CMK (cell line): ENCODE results near the gene LPIN2.
"Not testable (repeated sequence)": the region's sequence is repeated elsewhere in the genome, so short reads cannot be mapped to it uniquely, and the experiment has no call there.

Experiments used
- DNase-seq: peaks from one replicate; pipeline ENCODE4 v3.0.0-alpha.2; 2010; ENCODE audit warnings: low read depth

Gene LPIN2

GRCh38 chr18:3003766-3004165 lies 9.2 kb downstream of the LPIN2 start:
- DNase-seq, result not testable (repeated sequence)

DNA sequence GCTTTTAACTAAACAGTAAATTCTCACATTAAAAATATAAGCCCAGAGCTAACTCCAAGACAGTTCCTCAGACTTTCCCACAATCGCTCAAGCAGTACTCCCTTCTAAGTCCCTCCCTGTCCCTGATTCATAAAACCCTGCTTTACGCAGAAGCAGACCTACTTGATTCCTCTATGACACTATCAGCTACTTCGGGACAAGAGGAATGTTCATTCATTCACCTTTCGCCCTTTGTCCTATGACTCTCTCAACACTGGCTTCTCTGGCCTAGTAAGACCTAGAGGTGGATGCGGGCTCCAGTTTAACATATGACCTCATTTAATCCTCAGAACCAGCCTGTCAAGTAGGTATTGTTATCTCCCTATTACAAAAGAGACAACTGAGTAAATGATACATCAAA lies 10.2 kb downstream of the LPIN2 start:
- DNase-seq, result no peak

- no peak for DNase-seq
These were observed 14.3 kb downstream of the LPIN2 start for GRCh38 chr18:2998644-2999043.

DNA sequence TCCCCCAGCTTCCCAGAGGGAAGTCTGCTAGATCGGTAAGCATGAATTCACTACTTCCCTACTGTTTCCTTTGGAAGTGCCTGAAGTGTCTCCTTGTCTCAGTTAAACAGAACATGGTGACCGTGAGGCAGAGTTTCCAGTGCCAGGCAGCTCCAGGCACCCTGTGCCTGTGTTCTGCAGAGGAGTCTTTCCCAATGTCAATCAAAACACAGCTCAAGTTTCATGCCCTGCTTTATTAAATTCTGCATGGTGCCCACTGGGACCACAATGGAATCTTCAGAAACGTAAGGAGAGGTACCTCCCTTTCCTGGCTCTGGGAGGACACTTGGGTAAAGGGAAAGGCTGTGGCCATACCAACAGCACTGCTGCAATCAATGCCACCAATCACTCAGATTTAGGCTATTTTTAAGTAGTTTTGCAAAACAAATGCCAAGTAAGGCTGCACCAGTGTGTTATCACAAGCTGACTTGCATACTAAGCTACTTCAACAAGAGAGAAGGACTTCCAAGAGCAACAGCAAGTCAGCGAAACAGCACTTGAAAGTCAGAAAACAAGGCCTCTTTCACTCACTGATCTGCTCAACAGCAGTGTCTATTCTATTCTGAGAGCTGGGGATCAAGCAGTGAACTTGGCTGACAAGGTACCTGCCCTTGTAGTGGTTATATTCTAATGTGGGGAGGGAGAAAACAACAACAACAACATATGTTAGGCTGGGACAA lies 14.9 kb downstream of the LPIN2 start:
- no peak for DNase-seq

GRCh38 chr18:2997429-2997828 lies 15.5 kb downstream of the LPIN2 start:
- no peak for DNase-seq

- peak; percentile 52 for DNase-seq
These were observed 18.1 kb downstream of the LPIN2 start for GRCh38 chr18:2994603-2995432.

DNA sequence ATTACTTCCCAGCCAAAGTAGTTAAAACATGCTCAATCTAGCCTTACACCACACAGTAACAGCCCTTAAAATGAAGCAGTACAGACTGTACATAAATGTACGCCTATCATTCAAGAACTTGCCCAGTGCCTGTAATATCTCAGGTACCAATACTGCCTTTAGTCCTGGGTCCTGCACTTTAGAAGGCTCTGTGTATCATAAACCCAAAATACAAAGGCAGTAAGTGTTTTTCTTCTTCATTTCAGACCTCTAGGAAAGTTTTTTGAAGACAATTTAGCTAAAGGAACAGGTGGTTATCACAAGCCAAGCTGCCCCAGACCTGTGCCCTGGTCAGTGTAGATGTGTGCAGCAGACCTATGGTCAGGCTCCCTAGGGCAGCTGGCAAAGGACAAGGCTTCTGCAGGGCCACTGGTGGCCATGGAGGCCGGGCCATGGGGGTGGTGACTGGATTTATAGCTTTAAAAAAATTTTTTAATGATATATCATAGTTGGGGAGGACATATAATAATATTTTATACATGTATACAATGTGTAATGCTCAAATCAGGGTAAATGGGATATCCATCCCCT lies 18.8 kb downstream of the LPIN2 start:
- no peak for DNase-seq

GRCh38 chr18:2992995-2993877 lies 19.7 kb downstream of the LPIN2 start:
- no peak for DNase-seq

GRCh38 chr18:2990956-2991640 lies 21.8 kb downstream of the LPIN2 start:
- no peak for DNase-seq

DNA sequence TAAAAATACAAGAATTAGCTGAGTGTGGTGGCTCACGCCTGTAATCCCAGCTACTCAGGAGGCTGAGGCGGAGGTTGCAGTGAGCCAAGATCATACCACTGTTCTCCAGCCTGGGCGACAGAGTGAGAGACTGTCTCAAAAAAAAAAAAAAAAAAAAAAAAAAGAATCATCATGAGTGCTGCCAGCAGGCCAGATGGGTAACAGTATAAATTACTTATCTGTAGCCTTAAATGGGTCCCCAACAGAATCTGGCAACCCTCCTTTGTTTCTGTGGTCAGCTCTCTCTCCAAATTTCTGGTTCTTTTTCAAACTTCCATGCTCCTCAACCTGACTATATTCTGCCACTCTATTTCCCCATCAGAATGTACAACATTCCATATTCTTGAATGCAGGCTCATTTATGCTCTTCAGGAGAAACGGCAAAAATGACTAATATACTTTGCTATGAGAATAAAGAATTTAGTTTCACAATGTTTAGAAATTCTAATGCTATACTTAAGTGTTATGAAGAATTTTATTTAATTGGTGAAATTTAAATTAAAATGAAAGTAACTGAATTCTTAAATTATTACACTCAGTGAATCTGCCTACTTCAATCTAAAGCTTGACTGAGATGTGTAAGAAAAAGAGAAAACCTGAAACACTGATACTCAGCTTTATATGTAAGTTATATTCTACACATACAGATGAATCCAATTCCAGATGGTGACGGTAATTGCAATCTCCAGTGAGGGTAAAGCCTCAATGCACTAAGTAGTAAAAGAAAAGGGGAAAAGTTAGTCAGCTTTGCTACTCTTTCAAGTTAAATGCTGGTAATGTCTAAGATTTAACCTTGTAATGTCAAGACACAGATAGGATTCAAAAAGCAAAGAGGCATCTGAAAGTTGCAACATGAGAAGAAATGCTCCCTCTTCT lies 24.8 kb downstream of the LPIN2 start:
- DNase-seq, result no peak

- no peak for DNase-seq
These were observed 26.6 kb downstream of the LPIN2 start for GRCh38 chr18:2986150-2986865.

GRCh38 chr18:2985628-2986027 lies 27.3 kb downstream of the LPIN2 start:
- DNase-seq, result no peak

GRCh38 chr18:2984703-2985261 lies 28.2 kb downstream of the LPIN2 start:
- no peak for DNase-seq

- no peak for DNase-seq
These were observed 28.9 kb downstream of the LPIN2 start for GRCh38 chr18:2984091-2984490.

GRCh38 chr18:2983296-2983695 lies 29.6 kb downstream of the LPIN2 start:
- no peak for DNase-seq

DNA sequence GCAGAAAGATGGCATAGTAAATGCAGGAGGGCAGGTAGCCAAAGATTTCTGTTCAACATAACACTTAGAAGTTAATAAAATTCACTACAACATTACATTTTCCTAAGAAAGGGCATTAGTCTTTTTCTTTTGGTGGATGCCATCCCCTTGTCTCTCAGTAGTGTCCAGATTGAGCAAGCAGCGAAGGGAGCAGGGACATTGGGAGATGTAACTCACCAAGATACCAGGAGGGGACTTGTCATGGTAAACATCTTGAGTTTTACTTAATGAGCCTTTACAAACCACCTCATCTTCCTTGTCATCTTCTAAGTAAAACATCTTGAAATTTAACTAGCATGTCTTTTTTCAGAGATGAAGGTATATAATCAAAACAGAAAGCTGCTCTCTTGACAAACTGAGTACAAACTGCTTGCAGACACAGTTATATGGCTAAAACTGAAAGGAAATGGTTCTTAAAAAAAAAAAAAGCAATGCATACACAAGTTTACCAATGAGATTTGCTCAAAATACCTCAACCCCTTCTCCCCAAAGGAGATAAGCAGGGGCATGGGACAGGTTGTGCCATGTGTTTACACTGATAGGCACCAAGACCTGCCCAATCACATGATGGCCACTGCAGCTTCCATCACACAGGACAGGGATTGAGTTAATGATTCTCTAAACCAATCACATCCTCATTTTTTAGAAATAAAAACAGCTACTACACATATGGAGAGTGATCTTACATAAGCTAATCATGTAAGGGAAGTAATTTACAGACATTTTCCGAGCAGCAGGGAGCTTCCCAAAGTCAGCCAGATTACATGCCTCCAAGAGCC lies 30.3 kb downstream of the LPIN2 start:
- DNase-seq, result no peak

- DNase-seq, result no peak
These were observed 30.9 kb downstream of the LPIN2 start for GRCh38 chr18:2982022-2982421.

GRCh38 chr18:2981212-2981728 lies 31.7 kb downstream of the LPIN2 start:
- DNase-seq, result no peak
